Measurements from ENCODE around the gene MAP2K4.

DNA sequence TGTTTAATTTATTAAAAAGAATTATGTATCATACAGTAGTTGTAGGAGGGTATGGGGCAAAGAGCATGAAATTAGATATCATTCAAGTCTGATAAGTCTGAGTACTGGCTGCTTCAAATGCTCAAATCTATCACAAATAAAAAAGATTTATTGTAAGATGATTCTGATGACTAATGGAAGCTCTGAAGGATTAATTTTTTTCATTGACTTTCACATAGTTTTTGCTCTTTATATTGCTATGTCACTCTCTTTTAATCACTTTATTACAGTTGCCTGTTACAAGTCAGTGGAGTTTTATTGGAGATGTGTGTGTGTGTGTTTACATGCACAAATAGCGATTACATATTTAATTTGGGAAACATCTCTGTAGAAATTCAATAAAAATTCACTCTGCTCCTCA, 15.0 kb downstream of the MAP2K4 start:
- TF ChIP-seq, protein P1, sequence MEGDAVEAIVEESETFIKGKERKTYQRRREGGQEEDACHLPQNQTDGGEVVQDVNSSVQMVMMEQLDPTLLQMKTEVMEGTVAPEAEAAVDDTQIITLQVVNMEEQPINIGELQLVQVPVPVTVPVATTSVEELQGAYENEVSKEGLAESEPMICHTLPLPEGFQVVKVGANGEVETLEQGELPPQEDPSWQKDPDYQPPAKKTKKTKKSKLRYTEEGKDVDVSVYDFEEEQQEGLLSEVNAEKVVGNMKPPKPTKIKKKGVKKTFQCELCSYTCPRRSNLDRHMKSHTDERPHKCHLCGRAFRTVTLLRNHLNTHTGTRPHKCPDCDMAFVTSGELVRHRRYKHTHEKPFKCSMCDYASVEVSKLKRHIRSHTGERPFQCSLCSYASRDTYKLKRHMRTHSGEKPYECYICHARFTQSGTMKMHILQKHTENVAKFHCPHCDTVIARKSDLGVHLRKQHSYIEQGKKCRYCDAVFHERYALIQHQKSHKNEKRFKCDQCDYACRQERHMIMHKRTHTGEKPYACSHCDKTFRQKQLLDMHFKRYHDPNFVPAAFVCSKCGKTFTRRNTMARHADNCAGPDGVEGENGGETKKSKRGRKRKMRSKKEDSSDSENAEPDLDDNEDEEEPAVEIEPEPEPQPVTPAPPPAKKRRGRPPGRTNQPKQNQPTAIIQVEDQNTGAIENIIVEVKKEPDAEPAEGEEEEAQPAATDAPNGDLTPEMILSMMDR (IDR thresholded peaks at IDR 0.05): no peak
- no peak for TF ChIP-seq EZH2 (IDR thresholded peaks at IDR 0.05; ENCODE audit: borderline replicate concordance, insufficient read depth, low read depth, low read length, poor library complexity, severe bottlenecking)

All from B cell (primary cell).